ENCODE data around the gene PSTPIP2.
A peak's percentile ranks its signal among the peaks of the same experiment; 100 is the strongest.

DNA sequence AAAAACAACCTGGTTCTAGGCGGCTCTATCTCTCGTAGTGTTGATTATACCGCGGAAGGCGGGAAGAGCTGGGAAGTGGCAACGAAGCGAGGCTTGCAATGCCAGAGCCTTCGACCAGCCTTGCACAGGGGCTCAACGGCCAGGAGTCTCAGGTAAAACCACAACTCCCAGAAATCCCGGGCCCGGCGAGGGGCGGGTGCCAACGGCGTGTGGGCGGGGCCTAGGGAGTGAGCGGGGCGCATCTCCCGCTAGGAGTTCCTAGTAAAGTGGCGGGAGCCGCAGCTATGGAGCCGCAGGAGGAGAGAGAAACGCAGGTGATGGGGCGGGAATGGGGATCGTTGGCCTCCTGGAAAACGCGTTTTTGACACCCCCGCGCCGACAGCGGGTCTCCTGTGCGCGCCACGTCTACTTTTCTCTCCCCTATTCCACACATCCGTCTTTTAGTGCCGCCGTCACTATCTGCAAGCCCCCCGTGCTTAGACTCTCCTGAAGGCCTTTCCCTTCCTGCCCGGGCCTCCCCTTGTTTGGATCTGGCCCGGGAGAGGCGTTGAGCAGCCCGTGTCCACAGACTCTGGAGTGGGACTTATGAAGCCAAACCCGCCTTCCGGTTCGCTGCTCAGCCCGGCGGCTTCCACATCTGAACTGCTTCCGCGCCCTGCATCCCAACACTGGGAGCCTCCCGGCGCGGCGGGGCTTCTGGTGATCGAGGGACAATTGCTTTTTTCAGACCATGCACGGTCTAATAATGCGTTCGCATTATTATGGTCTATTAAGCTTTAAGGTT is 32.3 kb upstream of the PSTPIP2 start, which contains the start of gene HAUS1:
- no peak; the same call in 1 of the 2 replicates for TF ChIP-seq FOSL2 (CRISPR knock-in tag; IDR thresholded peaks at IDR 0.05)
- TF ChIP-seq ZNF207 (IDR thresholded peaks at IDR 0.05; ENCODE audit: borderline replicate concordance), result no peak
- no peak for TF ChIP-seq MAFF (IDR thresholded peaks at IDR 0.05; ENCODE audit: low read depth, low read length)
- TF ChIP-seq ZNF550 (CRISPR knock-in tag; IDR thresholded peaks at IDR 0.05; ENCODE audit: borderline replicate concordance), result no peak
- TF ChIP-seq, protein P1, sequence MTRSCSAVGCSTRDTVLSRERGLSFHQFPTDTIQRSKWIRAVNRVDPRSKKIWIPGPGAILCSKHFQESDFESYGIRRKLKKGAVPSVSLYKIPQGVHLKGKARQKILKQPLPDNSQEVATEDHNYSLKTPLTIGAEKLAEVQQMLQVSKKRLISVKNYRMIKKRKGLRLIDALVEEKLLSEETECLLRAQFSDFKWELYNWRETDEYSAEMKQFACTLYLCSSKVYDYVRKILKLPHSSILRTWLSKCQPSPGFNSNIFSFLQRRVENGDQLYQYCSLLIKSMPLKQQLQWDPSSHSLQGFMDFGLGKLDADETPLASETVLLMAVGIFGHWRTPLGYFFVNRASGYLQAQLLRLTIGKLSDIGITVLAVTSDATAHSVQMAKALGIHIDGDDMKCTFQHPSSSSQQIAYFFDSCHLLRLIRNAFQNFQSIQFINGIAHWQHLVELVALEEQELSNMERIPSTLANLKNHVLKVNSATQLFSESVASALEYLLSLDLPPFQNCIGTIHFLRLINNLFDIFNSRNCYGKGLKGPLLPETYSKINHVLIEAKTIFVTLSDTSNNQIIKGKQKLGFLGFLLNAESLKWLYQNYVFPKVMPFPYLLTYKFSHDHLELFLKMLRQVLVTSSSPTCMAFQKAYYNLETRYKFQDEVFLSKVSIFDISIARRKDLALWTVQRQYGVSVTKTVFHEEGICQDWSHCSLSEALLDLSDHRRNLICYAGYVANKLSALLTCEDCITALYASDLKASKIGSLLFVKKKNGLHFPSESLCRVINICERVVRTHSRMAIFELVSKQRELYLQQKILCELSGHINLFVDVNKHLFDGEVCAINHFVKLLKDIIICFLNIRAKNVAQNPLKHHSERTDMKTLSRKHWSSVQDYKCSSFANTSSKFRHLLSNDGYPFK (CRISPR knock-in tag; IDR thresholded peaks at IDR 0.05; ENCODE audit: borderline replicate concordance), result peak; percentile 53; the same call in 1 of the 2 replicates
- no peak for TF ChIP-seq EZH2 (conservative IDR thresholded peaks at IDR 0.05; ENCODE audit: low read depth, low read length)
- TF ChIP-seq, protein P2, sequence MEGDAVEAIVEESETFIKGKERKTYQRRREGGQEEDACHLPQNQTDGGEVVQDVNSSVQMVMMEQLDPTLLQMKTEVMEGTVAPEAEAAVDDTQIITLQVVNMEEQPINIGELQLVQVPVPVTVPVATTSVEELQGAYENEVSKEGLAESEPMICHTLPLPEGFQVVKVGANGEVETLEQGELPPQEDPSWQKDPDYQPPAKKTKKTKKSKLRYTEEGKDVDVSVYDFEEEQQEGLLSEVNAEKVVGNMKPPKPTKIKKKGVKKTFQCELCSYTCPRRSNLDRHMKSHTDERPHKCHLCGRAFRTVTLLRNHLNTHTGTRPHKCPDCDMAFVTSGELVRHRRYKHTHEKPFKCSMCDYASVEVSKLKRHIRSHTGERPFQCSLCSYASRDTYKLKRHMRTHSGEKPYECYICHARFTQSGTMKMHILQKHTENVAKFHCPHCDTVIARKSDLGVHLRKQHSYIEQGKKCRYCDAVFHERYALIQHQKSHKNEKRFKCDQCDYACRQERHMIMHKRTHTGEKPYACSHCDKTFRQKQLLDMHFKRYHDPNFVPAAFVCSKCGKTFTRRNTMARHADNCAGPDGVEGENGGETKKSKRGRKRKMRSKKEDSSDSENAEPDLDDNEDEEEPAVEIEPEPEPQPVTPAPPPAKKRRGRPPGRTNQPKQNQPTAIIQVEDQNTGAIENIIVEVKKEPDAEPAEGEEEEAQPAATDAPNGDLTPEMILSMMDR (CRISPR knock-in tag; IDR thresholded peaks at IDR 0.05), result no peak
- peak; percentile 56; the same call in 1 of the 2 replicates for TF ChIP-seq ZNF543 (CRISPR knock-in tag; IDR thresholded peaks at IDR 0.05)
- TF ChIP-seq, protein P3, sequence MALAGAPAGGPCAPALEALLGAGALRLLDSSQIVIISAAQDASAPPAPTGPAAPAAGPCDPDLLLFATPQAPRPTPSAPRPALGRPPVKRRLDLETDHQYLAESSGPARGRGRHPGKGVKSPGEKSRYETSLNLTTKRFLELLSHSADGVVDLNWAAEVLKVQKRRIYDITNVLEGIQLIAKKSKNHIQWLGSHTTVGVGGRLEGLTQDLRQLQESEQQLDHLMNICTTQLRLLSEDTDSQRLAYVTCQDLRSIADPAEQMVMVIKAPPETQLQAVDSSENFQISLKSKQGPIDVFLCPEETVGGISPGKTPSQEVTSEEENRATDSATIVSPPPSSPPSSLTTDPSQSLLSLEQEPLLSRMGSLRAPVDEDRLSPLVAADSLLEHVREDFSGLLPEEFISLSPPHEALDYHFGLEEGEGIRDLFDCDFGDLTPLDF (CRISPR knock-in tag; IDR thresholded peaks at IDR 0.05), result peak; percentile 92

All from HepG2 (cell line).